Prostate gland (tissue), 2 donors: ENCODE data around the gene SLC17A1.

ENCODE experiments used
- POLR2AphosphoS5 ChIP-seq: sonication (generic); formaldehyde crosslinking; IDR thresholded peaks from one replicate; pipeline ENCODE4 v1.6.1; 2017; ENCODE audit warnings: antibody characterized with exemption
- TF ChIP-seq, protein P1 (sequence below), 4 experiments: fragments of 200-600 bp in 2 of 4; fragments of 450-650 bp in 2 of 4; sonication (generic) in 2 of 4; IDR thresholded peaks; 1 replicate in 3 of 4; 2 replicates in 1 of 4; pipeline ENCODE4 v1.5.1; 2016 to 2019; ENCODE audit warnings: antibody characterized with exemption in 4 of 4, mild to moderate bottlenecking in 2 of 4, moderate library complexity in 2 of 4

GRCh38 chr6:25868436-25869183 lies 36.8 kb upstream of the SLC17A1 start:
- TF ChIP-seq POLR2AphosphoS5: no peak
- TF ChIP-seq, protein P1, sequence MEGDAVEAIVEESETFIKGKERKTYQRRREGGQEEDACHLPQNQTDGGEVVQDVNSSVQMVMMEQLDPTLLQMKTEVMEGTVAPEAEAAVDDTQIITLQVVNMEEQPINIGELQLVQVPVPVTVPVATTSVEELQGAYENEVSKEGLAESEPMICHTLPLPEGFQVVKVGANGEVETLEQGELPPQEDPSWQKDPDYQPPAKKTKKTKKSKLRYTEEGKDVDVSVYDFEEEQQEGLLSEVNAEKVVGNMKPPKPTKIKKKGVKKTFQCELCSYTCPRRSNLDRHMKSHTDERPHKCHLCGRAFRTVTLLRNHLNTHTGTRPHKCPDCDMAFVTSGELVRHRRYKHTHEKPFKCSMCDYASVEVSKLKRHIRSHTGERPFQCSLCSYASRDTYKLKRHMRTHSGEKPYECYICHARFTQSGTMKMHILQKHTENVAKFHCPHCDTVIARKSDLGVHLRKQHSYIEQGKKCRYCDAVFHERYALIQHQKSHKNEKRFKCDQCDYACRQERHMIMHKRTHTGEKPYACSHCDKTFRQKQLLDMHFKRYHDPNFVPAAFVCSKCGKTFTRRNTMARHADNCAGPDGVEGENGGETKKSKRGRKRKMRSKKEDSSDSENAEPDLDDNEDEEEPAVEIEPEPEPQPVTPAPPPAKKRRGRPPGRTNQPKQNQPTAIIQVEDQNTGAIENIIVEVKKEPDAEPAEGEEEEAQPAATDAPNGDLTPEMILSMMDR (IDR thresholded peaks at IDR 0.05): no peak
